Measurements from ENCODE around the gene NT5C1B.

Gene NT5C1B

GRCh38 chr2:18520451-18521425, 68.6 kb downstream of the NT5C1B start:
- DNase-seq (ENCODE audit: low read depth), result no peak
- peak; percentile 90 for TF ChIP-seq CTCF (conservative IDR thresholded peaks at IDR 0.05; ENCODE audit: low read depth, low read length)
- H3K4me3 ChIP-seq (ENCODE audit: low read length), result no peak overlapping the region

- DNase-seq (ENCODE audit: low read depth), result no peak
- no peak for TF ChIP-seq CTCF (conservative IDR thresholded peaks at IDR 0.05; ENCODE audit: low read depth, low read length)
Observed at GRCh38 chr2:18519914-18520450, 69.4 kb downstream of the NT5C1B start.

GRCh38 chr2:18518116-18519111, 71.0 kb downstream of the NT5C1B start:
- TF ChIP-seq CTCF (conservative IDR thresholded peaks at IDR 0.05; ENCODE audit: low read depth, low read length), result no peak
- no peak for DNase-seq (ENCODE audit: low read depth)
- no peak overlapping the region for H3K4me3 ChIP-seq (ENCODE audit: low read length)

More at GRCh38 chr2:18519914-18520450, 69.4 kb downstream of the NT5C1B start:
- H3K4me3 ChIP-seq (ENCODE audit: low read length), result no peak overlapping the region

GRCh38 chr2:18517386-18517785, 72.0 kb downstream of the NT5C1B start:
- no peak overlapping the region for H3K4me3 ChIP-seq (ENCODE audit: low read length)
- DNase-seq (ENCODE audit: low read depth), result no peak
- no peak for TF ChIP-seq CTCF (conservative IDR thresholded peaks at IDR 0.05; ENCODE audit: low read depth, low read length)

GRCh38 chr2:18516112-18516511, 73.3 kb downstream of the NT5C1B start:
- no peak overlapping the region for H3K4me3 ChIP-seq (ENCODE audit: low read length)
- TF ChIP-seq CTCF (conservative IDR thresholded peaks at IDR 0.05; ENCODE audit: low read depth, low read length), result no peak
- DNase-seq (ENCODE audit: low read depth), result no peak

GRCh38 chr2:18514526-18515461, 74.6 kb downstream of the NT5C1B start:
- TF ChIP-seq CTCF (conservative IDR thresholded peaks at IDR 0.05; ENCODE audit: low read depth, low read length), result no peak
- no peak overlapping the region for H3K4me3 ChIP-seq (ENCODE audit: low read length)
- DNase-seq (ENCODE audit: low read depth), result no peak

Data from retinal pigment epithelial cell (primary cell).